Fibroblast of mammary gland (primary cell): Measurements from ENCODE around the gene TLCD2.

Experiments
- DNase-seq: peaks from one replicate; pipeline ENCODE4 v3.0.0-alpha.2; 2010; ENCODE audit warnings: low read depth
- H3K4me3 ChIP-seq: 2 replicates; pipeline ENCODE4 v1.5.1; 2011; ENCODE audit warnings: low read depth, mild to moderate bottlenecking, low read length, moderate library complexity; ENCODE audit not compliant: control insufficient read depth
- TF ChIP-seq, protein P1 (sequence below): conservative IDR thresholded peaks from 2 replicates; pipeline ENCODE4 v1.5.1; 2011; ENCODE audit warnings: low read depth, low read length, inconsistent platforms; ENCODE audit not compliant: control insufficient read depth, insufficient read depth

The TLCD2 gene, protein sequence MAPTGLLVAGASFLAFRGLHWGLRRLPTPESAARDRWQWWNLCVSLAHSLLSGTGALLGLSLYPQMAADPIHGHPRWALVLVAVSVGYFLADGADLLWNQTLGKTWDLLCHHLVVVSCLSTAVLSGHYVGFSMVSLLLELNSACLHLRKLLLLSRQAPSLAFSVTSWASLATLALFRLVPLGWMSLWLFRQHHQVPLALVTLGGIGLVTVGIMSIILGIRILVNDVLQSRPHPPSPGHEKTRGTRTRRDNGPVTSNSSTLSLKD

DNA sequence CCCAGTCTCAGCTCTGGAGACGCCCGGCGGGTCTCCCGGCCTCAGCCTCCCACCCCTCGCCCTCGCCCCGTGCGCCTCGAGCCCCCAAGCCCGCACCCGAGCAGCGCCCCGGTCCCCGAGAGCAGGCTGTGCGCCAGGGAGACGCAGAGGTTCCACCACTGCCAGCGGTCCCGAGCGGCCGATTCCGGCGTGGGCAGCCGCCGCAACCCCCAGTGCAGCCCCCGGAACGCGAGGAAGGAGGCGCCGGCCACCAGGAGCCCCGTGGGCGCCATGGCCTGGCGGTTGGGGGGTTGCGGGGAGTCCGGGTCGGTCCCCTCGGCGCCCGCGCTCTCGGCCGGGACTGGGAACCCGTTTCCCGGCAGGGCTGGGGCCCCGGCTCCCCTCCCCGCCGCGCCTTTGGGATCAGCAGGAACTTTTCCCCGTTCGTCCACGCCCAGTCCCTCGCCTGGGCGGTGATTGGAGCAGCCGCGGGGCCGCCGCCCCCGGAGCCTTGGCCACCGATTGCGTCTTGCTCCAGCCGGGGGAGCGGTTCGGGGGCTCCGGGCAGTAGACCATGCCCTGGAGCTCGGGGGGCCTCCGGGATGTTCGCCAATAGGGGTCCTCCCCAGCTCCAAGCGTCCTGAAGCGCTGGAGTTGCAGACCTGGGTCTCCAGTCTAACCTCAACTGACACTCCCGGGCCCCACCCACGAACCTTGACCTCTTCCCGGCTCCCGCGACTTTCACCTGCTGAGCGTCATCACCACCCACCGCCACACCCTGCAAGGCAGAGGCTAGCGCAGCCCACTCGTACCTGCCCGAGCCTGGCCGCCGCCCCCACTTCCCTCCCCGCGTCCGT is at the start of gene TLCD2:
Gene TLCD2, minus strand, starts transcription at position 407 of the 836 bp plus-strand sequence. Its CDS starts 135 bp downstream, at position 272.
- H3K4me3 ChIP-seq = peak within 1 kb of the TSS; percentile 53
- peak; percentile 51 for DNase-seq
- TF ChIP-seq, protein P1, sequence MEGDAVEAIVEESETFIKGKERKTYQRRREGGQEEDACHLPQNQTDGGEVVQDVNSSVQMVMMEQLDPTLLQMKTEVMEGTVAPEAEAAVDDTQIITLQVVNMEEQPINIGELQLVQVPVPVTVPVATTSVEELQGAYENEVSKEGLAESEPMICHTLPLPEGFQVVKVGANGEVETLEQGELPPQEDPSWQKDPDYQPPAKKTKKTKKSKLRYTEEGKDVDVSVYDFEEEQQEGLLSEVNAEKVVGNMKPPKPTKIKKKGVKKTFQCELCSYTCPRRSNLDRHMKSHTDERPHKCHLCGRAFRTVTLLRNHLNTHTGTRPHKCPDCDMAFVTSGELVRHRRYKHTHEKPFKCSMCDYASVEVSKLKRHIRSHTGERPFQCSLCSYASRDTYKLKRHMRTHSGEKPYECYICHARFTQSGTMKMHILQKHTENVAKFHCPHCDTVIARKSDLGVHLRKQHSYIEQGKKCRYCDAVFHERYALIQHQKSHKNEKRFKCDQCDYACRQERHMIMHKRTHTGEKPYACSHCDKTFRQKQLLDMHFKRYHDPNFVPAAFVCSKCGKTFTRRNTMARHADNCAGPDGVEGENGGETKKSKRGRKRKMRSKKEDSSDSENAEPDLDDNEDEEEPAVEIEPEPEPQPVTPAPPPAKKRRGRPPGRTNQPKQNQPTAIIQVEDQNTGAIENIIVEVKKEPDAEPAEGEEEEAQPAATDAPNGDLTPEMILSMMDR = no peak

- TF ChIP-seq, protein P1 = no peak
- no peak for DNase-seq
- H3K4me3 ChIP-seq = no peak overlapping the region
Observed at GRCh38 chr17:1759529-1759928, 49.4 kb upstream of the TLCD2 start.

- H3K4me3 ChIP-seq = no peak overlapping the region
- DNase-seq = no peak
- TF ChIP-seq, protein P1 = no peak
Observed at GRCh38 chr17:1758807-1759206, 48.6 kb upstream of the TLCD2 start.

GRCh38 chr17:1755827-1756262 is 45.7 kb upstream of the TLCD2 start:
- TF ChIP-seq, protein P1 = no peak
- no peak for DNase-seq
- H3K4me3 ChIP-seq = no peak overlapping the region

DNA sequence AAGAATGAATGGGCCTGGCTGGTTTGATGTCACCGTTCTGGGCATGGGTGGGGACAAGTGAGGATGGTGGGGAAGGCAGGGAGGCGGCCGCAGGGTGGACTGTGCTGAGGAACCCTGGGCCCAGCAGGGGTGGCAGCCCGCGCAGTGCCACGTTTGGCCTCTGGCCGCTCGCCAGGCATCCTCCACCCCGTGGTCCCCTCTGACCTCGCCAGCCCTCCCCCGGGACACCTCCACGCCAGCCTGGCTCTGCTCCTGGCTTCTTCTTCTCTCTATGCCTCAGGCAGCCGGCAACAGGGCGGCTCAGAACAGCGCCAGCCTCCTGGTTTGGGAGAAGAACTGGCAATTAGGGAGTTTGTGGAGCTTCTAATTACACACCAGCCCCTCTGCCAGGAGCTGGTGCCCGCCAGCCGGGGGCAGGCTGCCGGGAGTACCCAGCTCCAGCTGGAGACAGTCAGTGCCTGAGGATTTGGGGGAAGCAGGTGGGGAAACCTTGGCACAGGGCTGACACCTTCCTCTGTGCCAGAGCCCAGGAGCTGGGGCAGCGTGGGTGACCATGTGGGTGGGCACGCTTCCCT is 45.2 kb upstream of the TLCD2 start:
- no peak overlapping the region for H3K4me3 ChIP-seq
- TF ChIP-seq, protein P1 = no peak
- no peak for DNase-seq

- no peak for DNase-seq
- H3K4me3 ChIP-seq = no peak overlapping the region
- TF ChIP-seq, protein P1 = no peak
Observed at GRCh38 chr17:1754430-1755112, 44.4 kb upstream of the TLCD2 start.
